HG02970 (cell line): Measurements from ENCODE around the gene MGAT4A.

ENCODE experiments used
- ATAC-seq: cut with Tn5 transposase; IDR thresholded peaks from one replicate; pipeline ENCODE4 v1.9.1; 2021; ENCODE audit warnings: mild to moderate bottlenecking, moderate library complexity, moderate number of reproducible peaks; ENCODE audit not compliant: unreplicated experiment, low FRiP score

Gene MGAT4A

DNA sequence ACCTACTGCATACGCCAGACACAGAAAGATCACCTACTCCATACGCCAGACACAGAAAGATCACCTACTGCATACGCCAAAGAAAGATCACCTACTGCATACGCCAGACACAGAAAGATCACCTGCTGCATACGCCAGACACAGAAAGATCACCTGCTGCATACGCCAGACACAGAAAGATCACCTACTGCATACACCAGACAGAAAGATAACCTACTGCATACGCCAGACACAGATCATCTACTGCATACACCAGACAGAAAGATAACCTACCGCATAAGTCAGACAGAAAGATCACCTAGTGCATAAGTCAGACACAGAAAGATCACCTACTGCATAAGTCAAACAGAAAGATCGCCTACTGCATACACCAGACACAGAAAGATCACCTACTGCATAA is 148.4 kb downstream of the MGAT4A start:
- no peak for ATAC-seq

- ATAC-seq: no peak
Measured at GRCh38 chr2:98580656-98581284, 150.2 kb downstream of the MGAT4A start.

GRCh38 chr2:98579926-98580325 is 151.0 kb downstream of the MGAT4A start:
- no peak for ATAC-seq

GRCh38 chr2:98578231-98578630 is 152.7 kb downstream of the MGAT4A start:
- no peak for ATAC-seq

GRCh38 chr2:98577313-98577712 is 153.6 kb downstream of the MGAT4A start:
- no peak for ATAC-seq

GRCh38 chr2:98576666-98577312 is 154.1 kb downstream of the MGAT4A start:
- no peak for ATAC-seq

DNA sequence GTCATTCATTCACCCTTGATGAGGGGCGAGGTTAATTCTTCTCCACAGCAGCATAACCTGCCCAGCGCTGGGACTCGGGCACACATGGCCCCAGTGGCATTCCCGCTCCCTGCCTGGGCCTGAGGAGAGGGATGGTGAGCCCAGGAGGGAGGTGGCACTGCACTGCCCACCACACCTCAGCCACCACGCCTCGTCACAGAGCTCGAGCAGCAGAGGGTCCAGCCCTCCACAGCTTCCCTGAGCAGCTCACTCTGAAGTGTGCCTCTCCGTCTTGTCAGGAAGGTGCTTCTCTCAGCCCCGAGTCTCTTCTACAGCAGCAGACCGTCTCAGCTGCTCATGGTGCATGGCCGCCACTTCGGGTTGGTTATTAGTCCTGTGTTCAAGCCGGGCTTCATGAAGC is 157.5 kb downstream of the MGAT4A start:
- ATAC-seq: no peak

GRCh38 chr2:98572676-98573075 is 158.3 kb downstream of the MGAT4A start:
- no peak for ATAC-seq

- ATAC-seq: no peak
Measured at GRCh38 chr2:98572211-98572610, 158.7 kb downstream of the MGAT4A start.

DNA sequence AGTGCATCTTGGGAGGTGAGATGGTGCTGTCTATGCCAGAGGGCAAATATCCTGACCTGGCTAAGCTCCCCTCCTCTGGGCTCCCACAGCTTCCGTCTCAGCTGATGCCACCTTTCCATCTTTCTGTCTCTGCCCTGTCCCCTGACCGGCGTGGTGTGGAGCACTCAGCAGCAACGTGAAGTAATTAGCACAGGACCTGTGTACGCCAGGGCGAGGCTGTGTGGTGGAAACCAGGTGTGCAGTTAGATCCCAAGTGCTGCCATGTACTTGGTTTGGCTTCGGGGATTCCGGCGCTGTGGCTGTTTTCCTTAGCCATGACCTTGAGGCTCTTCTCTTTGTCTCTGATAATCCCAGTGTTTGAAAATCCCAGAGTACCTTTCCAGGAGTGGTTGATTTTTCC is 159.1 kb downstream of the MGAT4A start:
- ATAC-seq: no peak

- no peak for ATAC-seq
Measured at GRCh38 chr2:98571121-98571701, 159.7 kb downstream of the MGAT4A start.

GRCh38 chr2:98570356-98570755 is 160.6 kb downstream of the MGAT4A start:
- ATAC-seq: no peak

DNA sequence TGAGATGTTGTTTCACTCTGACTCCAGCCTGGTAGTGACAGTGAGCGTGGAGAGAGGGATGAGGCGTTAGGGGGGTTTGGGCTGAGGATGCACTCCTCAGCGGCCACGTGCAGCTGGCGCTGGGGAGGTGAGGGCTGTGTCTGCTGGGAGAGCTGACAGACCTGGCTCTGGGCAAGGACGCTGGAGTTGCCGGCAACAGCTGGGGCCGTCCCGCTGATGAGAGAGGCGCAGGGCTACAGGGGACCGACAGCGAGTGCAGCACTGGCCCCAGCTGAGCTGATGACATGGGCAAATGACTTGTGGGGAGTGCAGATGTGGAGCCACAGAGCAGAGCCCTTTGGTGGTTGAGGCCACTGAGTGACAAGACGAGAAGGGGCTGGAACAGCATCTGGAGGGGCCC is 161.0 kb downstream of the MGAT4A start:
- ATAC-seq: no peak

GRCh38 chr2:98569197-98569793 is 161.6 kb downstream of the MGAT4A start:
- no peak for ATAC-seq
